IPS-NIHi11 (cell line): Measurements from ENCODE around the gene CCDC137.
"Not testable (repeated sequence)": the region's sequence is repeated elsewhere in the genome, so short reads cannot be mapped to it uniquely, and the experiment has no call there.

Experiments
- DNase-seq: peaks from one replicate; pipeline ENCODE4 v3.0.0; 2012; ENCODE audit warnings: mixed read lengths, low spot score

The CCDC137 gene

GRCh38 chr17:81650951-81651350, 15.6 kb upstream of the CCDC137 start:
- DNase-seq, result no peak

GRCh38 chr17:81651692-81652091, 14.8 kb upstream of the CCDC137 start:
- DNase-seq, result peak; percentile 35

- DNase-seq, result peak; percentile 82
These were observed 13.4 kb upstream of the CCDC137 start for GRCh38 chr17:81652906-81653771.

GRCh38 chr17:81655378-81656117, 11.0 kb upstream of the CCDC137 start:
- DNase-seq, result peak; percentile 17

DNA sequence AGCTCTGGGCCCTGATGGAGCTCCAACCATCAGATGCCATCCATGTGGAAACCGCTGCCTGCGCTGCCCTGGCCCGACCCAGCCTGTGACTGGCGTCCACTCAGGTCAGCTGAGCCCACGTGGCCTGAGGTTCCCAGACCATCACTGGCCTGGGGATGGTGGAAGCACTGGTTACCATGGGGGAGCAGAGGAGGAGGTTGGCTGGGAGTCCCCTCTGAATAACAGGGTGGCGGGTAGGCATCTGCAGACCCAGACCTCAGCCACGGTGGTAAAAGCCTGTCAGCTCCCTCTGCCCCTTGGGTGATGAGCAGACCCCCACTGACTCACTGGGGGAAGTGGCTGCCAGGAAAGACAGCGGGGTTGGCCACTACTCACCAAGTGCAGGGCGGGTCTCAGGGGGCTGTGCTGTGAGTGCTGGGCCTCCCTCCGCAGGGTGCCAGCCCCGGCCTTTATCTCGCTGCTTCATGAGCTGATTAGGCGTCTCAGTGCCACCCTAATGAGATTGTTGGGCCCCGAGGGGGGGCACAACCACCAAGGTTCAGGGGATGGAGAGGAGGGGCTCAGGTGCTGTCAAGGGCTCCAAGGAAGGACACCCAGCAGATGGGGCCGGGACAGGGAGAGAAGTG, 10.3 kb upstream of the CCDC137 start, which contains the start of gene PDE6G:
Gene PDE6G, minus strand, starts transcription at position 425 of the 626 bp plus-strand sequence. CDS start 3,237 bp downstream, outside the sequence.
- no peak for DNase-seq

GRCh38 chr17:81656835-81657234, 9.7 kb upstream of the CCDC137 start:
- DNase-seq, result no peak

DNA sequence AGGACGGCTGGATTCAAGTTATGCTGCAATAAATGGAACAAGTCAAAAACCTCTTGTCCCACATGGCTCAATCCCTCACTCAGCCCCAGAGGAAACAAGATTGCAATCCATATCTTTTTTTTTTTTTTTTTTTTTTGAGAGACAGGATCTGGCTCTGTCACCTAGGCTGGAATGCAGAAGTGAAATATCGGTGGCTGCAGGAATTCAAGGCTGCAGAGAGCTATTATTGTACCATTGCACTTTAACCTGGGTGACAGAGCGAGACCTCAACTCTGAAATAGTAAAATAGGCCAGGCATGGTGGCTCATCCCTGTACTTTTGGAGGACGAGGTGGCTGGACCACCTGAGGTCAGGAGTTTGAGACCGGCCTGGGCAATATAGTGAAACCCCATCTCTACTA, 7.5 kb upstream of the CCDC137 start:
- no peak for DNase-seq

GRCh38 chr17:81660441-81660840, 6.1 kb upstream of the CCDC137 start:
- no peak for DNase-seq

DNA sequence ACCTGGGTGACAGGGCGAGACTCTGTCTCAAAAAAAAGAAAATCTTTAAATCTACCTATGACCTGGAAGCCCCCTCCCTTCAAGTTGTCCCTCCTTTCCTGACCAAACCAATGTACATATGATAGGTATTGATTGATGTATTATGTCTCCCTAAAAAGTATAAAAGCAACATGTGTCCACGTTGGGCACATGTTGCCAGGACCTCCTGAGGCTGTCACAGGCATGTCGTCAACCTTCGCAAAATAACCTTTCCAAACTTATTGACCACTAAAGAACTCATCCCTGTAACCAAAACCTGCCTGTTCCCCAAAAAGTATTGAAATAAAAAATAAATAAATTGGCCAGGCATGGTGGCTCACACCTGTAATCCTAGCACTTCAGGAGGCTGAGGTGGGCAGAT, 4.5 kb upstream of the CCDC137 start:
- DNase-seq, result no peak

DNA sequence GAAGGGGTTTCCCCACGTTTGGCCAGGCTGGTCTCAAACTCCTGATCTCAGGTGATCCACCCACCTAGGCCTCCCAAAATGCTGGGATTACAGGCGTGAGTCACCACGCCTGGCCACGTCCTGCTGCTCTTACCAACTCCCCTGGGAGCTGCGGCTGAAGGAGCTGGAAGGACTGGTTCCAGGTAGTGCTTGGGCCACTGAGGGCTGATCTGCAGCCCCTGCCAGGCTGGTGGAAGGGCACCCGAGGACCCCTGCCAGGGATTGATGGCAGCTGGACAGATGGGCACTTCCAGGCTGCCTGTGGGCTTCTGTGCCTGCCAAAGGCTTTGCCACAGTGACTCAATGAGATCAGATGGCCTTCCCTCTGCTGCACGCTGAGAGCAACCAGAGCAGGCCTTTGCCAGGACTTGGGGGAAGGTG, 2.5 kb upstream of the CCDC137 start:
- no peak for DNase-seq

DNA sequence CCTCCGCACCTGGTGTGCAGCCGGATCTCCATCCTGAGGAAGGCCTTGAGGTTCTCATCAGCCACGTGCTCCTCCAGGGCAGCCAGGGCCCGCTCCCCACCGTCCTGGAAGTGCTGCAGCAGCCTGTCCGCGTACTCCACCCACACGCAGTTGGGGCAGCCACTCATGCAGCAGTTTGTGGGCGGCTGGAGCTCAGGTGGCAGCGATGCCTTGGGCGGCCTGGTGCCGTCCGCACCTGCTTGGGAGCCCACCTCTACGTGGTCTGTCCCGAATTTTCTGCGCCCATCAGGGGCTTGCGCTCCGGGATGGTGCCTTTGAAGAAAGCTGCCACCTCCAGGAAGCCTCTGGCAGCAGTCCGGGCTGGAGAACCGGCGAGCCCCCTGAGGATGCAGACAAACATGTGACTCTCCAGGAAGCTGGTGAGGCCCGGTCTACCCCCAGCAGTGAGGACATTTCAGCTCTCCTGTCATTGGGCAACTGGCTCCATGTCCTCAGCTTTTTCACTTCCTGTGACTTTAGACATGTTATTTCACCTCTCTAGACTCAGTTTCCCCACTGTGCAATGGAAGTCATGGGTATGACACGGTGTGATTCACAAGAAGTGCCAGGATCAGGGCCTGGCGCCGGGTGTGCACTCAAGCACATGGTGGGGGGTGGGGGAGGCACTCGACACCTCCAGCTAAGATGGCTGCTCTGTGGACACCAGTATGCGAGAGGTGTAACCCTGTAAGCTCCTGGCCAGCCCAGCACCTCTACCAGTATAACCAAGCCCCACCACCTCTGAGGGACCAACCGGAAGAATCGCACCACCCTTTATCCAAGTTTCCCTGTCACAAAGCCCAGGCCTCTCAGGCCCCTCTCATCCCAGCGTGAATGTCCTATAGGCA, 1.1 kb upstream of the CCDC137 start:
- no peak for DNase-seq

- DNase-seq, result no peak
These were observed 520 bp upstream of the CCDC137 start for GRCh38 chr17:81666092-81666341.

- no peak for DNase-seq
These were observed 1.2 kb downstream of the CCDC137 start for GRCh38 chr17:81667754-81668153.

DNA sequence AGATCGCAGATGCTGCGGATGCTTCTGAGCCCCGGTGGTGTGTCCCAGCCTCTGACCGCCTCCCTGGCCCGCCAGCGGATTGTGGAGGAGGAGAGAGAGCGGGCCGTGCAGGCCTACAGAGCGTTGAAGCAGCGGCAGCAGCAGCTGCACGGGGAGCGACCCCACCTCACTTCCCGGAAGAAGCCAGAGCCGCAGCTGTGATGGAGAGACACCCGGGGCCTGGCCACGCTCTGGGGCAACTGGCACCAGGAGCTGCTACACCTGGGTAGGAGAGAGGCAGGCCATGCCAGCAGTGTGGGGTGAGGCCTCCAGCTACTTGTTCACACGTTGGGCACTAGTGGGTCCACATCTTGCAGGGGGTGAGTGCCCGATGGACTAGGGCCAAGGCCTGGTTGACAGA, 6.0 kb downstream of the CCDC137 start:
- no peak for DNase-seq

DNA sequence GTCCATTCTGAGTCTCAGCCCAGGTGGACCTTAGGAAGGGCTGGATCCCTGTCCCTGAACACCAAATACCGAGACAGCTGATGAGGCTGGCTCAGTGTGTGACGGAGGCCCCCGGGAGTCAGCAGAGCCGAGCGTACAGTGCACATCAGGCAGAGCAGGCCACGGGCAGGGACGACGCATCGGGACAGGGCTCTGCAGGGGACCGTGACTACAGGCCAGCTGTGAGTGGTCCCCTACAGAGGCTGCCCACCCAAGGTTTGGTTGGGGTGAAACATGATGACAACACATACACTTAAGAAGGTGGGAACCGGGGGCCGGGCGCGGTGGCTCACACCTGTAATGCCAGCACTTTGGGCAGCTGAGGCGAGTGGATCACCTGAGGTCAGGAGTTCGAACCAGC, 6.4 kb downstream of the CCDC137 start:
- DNase-seq, result no peak

DNA sequence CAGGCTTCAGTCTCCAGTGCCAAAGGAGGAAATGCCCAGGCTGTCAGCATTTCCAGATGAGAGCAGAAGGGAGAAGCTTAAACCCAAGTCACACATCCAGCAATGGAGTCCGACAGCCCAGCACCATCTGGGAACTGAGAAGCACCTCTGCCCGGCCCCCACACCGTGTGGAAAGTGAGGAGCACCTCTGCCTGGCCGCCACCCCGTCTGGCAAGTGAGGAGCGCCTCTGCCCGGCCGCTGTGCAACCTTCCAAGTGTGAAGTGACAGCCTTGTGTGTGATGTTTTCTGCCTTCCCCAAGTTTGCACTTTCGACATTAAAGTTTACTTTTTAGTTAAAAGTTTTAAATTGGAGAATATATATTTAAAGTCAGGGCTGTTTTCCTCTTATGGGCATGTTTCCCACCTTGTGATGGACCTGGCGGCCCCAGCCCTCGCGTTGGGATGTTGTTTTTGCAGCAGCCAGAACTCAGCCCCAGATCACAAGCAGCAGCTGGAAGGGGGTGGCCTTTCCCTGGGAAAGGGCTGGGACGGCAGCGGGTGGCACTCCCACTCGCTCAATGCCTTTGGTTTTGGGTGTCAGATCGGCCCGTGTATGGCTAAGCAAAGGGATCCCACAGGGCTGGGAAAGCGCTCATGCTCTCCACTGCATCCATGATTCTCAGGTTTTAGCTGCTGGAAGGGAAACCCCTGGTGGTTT, 7.2 kb downstream of the CCDC137 start:
- DNase-seq, result no peak

DNA sequence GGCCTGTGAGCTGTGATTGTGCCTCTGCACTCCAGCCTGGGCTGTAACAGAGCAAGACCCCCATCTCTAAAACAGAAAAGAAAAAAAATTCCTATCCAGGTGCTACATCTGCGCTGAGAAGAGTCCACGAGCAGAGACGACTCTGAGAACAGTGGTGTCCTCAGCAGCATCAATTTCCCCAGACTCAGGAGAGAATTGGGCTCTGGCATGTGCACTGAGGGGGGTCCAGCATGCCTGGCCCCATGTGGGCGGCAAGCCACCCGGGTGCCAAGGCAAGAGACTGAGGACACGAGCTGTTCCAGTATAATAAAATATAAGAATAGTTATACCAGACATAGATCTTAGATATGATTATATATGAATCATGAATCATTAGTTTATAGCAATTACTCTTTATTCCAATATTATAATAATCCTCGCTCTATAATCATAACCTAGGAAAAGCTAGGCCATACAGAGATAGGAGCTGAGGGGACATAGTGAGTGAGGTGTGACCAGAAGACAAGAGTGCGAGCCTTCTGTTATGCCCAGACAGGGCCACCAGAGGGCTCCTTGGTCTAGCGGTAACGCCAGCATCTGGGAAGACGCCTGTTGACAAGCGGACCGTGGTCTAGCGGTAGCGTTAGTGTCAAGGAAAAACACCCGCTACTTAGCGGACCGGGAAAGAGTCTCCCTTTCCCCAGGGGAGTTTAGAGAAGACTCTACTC, 9.1 kb downstream of the CCDC137 start:
- not testable (repeated sequence) for DNase-seq

GRCh38 chr17:81676906-81677305, 10.4 kb downstream of the CCDC137 start:
- no peak for DNase-seq

- no peak for DNase-seq
These were observed 13.6 kb downstream of the CCDC137 start for GRCh38 chr17:81680150-81680549.

DNA sequence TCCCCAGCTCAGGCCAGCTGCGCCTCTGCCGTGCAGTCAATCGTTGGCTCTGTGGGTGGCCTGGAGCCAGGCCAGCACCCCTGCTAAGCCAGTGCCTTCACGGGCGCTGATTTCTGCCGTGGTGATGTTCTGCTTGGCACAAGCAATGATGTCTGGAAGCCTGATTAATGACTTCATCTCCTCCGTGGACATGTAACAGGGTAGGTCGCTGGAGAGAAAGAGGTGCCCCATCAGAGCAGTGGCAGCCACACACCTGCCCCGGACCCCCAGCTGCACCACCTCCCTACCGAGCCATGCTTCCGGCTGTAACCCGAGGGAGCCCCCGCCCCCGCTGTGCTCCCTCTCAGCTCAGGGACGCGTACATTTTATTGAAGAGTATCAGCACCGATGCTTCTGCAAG, 15.1 kb downstream of the CCDC137 start:
- DNase-seq, result no peak
